ENCODE results near the gene FANCE.

Gene FANCE

GRCh38 chr6:35468980-35469750 is 17.0 kb downstream of the FANCE start:
- no peak for DNase-seq

DNA sequence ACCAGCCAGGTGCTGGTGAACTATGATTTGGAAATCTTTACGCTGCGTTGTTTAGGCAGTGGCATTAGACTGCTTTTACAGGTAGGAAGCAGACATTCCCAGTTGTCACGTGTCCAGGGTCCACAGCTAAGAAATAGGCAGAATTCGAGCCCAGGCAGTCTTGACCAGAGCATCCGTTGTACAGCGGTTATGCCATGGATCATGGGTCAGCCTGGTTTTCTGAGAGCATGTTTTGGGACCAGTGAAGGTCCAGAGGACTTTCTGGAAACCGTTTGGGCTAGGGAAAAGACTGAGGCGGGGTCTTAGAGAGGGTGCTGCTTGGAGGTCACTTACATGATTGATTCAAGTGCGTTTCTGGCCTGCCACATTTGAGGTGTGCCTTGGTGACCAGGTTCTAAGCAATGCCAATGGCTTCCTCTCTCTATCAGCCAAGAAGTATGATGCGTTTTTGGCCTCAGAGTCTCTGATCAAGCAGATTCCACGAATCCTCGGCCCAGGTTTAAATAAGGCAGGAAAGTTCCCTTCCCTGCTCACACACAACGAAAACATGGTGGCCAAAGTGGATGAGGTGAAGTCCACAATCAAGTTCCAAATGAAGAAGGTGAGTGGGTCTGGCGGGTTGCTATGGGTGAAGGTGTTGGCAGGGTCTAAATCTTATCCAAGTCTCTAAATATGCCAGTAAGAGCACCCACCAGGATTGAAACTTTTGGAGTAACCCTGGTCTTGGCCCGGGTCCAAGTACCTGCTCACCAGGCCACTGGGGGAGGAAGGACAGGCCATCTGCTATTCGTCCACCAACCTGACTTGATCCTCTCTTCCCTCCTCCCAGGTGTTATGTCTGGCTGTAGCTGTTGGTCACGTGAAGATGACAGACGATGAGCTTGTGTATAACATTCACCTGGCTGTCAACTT is 17.9 kb downstream of the FANCE start:
- DNase-seq: no peak

GRCh38 chr6:35470663-35471120 is 18.6 kb downstream of the FANCE start:
- no peak for DNase-seq

GRCh38 chr6:35471836-35472345 is 19.8 kb downstream of the FANCE start:
- DNase-seq: no peak

- DNase-seq: no peak
Measured at GRCh38 chr6:35473075-35473849, 21.1 kb downstream of the FANCE start.

DNA sequence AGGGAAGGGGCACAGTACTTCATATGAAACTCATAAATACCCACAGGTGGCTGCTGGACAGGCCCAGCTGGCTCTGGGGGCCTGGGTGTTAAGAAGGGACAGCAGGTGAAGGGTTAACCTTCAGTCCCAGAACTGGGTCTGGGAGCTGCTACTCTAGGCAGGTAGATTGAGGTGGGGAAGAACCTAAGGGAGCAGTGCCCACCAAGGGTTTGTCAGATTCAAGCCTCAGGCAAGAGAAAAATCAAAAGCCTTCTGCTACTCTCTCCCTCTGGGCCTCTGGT is 21.7 kb downstream of the FANCE start:
- no peak for DNase-seq

DNA sequence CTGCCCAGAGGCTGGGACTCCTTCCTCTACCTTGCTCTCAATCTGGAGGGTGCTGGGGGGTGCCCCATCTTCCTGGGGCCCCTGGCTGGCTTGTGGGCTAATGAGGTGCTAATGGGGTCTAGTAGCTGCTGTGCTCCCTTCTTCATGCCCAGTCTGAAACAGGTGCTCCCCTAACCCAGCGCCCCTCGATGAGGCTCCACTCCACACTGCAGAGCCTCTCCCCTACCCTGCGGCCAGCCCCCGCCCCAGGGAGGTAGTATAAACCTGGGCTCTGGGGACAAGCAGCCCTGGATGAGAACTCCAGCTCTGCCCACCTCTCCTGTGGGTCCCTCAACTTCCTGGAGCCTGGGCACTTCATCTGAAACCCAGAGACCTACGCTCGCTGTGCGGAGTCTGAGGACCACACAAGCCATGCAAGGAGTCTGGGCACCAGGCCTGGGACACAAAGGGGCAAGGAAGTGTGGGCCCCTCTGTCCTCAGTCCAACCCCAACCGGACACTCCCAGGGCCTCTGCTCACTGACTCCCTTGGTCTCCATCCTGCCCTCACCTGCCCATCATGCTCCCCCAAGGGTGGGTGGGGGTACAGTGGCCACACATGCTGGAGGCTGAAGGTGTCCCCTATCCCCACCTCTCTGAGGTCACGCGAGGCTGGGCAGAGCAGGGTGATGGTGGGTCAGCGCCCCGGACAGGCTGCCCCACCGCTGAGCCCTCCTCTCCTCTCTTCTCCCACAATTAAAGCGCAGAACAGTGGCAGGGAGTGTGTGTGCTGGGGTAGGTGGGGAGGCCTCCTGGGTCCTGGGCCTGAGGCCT is 22.2 kb downstream of the FANCE start:
- DNase-seq: no peak

- no peak for DNase-seq
Measured at GRCh38 chr6:35474942-35475570, 22.9 kb downstream of the FANCE start.

DNA sequence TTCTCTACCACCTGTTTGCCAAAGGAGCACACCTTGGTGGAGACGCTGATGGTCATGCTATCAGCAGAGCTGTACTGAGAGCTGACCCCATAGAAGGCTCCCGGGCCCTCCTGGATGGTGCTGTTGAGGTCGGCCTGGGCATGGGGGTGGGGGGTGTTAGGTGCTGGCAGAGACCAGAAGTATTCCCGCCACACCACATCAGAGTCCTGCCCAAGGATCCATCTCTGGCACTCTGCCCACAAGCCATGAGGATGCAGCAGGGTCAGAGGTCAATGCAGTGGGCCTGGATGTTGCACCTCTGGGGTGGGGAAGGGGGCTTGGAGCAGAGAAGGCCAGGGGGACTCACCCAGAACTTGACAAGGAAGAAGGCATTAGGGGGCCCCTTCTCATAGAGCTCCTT is 23.4 kb downstream of the FANCE start:
- DNase-seq: no peak

GRCh38 chr6:35476004-35476403 is 23.9 kb downstream of the FANCE start:
- DNase-seq: no peak

DNA sequence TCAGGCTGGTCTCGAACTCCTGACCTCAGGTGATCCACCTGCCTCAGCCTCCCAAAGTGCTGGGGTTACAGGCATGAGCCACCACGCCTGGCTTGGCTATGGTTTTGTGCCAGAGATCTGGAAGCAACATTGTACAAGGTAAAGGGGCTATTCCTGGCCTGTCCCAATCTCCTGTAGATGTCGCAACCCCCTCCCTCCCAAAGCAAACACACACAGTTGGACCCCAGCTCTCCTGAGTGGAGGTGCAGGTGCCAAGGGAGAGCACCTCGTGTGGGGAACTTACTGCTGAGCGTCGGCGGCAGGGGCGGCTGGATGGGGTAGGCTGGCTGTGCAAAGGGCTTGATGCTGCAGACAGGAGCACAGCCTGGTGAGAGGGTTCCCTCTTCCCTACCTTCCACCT is 24.9 kb downstream of the FANCE start:
- no peak for DNase-seq

- no peak for DNase-seq
Measured at GRCh38 chr6:35477551-35478179, 25.5 kb downstream of the FANCE start.

GRCh38 chr6:35478259-35478658 is 26.1 kb downstream of the FANCE start:
- no peak for DNase-seq

DNA sequence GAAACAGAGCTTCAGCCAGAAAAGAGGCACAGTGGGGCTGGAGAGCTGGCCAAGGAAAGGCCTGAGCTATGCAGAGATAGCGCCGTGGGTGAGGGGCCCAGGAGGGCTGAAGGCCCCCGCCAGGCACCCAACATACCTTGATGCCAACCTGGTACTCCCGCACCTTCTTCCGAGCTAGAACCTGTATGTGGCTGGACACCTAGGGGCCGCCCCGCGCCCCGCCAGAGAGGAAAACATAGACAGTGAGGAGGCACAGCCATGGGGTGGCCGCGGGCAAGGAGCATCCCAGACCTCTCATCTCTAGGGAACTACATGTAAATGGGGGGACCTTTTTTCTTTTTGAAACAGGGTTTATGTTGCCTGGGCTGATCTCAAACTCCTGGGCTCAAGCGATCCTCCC is 28.0 kb downstream of the FANCE start:
- no peak for DNase-seq

- no peak for DNase-seq
Measured at GRCh38 chr6:35481226-35481625, 29.1 kb downstream of the FANCE start.

- no peak for DNase-seq
Measured at GRCh38 chr6:35483062-35483461, 30.9 kb downstream of the FANCE start.

DNA sequence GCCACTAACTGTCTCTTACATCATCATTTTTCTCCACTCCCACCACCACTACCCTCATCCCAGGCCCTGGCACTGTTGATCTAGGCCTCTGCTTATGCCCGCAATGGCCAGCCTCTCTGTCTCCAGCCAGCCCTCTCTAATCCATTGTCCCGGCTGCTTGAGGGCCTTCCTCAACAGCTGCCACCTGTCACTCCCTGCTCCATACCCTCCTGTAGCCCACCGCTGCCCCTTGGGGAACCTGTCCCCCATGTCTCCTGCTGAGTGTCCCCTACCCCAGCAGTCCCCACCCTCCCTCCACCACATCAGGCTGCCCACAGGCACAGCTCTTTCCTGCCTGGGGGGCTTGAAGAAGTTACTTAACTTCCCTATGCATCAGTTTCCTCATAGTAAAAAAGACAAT is 31.4 kb downstream of the FANCE start:
- DNase-seq: no peak

DNA sequence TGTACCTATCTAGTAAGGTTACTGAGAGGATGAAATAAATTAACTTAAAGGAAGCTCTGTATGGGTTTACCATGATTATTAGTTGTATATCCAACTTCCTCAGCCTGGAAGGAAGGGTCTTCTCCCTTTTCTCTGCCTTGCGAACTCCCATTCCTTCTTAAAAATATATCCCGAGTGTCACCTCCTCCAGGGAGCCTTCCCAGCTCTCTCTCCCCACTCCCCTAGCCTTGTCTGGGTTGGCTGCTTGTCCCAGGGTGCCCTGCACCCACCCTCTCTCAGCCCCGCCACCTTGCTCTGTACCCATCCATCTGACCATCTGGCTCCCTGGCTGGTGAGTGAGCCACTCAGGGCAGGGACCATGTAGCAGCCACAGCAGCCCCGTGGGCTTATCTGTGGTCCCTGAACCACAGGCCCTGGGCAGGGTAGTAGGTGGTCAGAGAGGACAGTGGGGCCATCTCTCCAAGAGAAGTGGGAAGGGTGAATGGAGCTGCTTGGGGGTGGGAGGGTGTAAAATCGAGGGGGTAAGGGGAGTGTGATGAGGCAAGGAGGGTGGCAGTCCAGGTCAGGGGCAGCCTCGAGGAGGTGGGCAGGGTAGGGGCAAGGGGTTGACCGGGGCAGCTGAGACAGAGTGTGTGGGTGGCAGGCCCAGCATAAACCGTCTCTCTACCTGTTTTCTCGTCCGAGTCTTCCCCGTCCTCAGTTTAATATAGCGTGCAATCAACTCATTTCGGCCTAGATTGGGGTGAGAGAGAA is 31.9 kb downstream of the FANCE start:
- no peak for DNase-seq

DNA sequence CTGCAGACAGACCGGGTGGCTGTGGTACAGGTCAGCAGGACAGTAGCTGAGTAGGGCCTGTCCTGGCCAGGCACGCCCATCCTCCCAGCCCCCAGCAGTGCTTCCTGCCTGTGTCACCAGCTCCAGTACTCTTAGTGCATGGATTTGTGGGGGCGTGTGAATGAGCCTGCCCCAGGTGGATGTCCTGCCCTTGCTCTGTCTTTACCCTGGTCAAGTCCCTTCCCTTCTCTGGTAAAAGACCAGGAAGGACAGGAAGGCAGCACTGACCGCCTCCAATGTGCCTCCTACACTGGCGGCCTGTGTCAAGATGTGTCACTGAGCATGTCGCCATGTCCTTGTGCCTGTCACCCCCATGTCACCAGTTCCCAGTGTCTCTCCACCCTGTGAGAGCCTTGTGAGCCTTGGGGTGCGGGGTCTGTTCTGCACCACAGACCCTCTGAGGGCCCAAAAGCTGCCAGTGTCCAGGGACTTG is 32.8 kb downstream of the FANCE start:
- DNase-seq: no peak

GRCh38 chr6:35485402-35485877 is 33.3 kb downstream of the FANCE start:
- no peak for DNase-seq
